PC-9 (cell line): ENCODE data around the gene ORC5. TPM values are rescaled to one million over a fixed set of nuclear protein-coding genes. Genes with fewer than 3 reads are reported as not detected.

Source experiments
- BruUV-seq: library from RNA; stranded (reverse); fragments of 400-500 nt; replicated peaks from 2 replicates; lab custom pipeline; 2021; lab: Mats Ljungman, UMichigan
- CTCF ChIA-PET: fragments of 300-600 bp; sonication (Branson Sonifier 250); formaldehyde crosslinking; loops from one replicate; lab custom pipeline; 2022; ENCODE audit warnings: antibody characterized with exemption; lab: Charles Lee
- POLR2A ChIA-PET: fragments of 300-600 bp; sonication (Branson Sonifier 250); formaldehyde crosslinking; loops from one replicate; lab custom pipeline; 2022; ENCODE audit warnings: antibody characterized with exemption; ENCODE audit not compliant: unreplicated experiment; lab: Charles Lee
- DNase-seq, 2 experiments: peaks; one replicate each; pipeline versions ENCODE4 v3.0.0 to v3.0.0-alpha.2; 2015 to 2022; ENCODE audit warnings: mixed read lengths in 1 of 2
- H2AFZ ChIP-seq: fragments of 200-600 bp; sonication (generic); 2 replicates; pipeline ENCODE4 v1.8.1; 2017; ENCODE audit warnings: antibody characterized with exemption
- H3F3A ChIP-seq: fragments of 200-600 bp; sonication (generic); 2 replicates; pipeline ENCODE4 v1.8.1; 2017; ENCODE audit warnings: antibody characterized with exemption, mild to moderate bottlenecking, low read depth; ENCODE audit not compliant: insufficient read depth
- H3K27ac ChIP-seq: fragments of 200-600 bp; sonication (generic); 2 replicates; pipeline ENCODE4 v1.6.1; 2016; ENCODE audit warnings: mixed run types
- H3K27me3 ChIP-seq: fragments of 200-600 bp; sonication (generic); 2 replicates; pipeline ENCODE4 v1.6.1; 2016; ENCODE audit warnings: low read depth, mixed run types; ENCODE audit not compliant: insufficient read depth
- H3K36me3 ChIP-seq: fragments of 200-600 bp; sonication (generic); 2 replicates; pipeline ENCODE4 v1.6.1; 2016; ENCODE audit warnings: low read depth, mixed run types
- H3K4me1 ChIP-seq: fragments of 200-600 bp; sonication (generic); replicated peaks from 2 replicates; pipeline ENCODE4 v1.6.1; 2016; ENCODE audit warnings: mixed run types; ENCODE audit not compliant: insufficient read depth
- H3K4me2 ChIP-seq: fragments of 200-600 bp; sonication (generic); 2 replicates; pipeline ENCODE4 v1.6.1; 2017; ENCODE audit warnings: mixed run types
- H3K4me3 ChIP-seq: fragments of 200-600 bp; sonication (generic); 2 replicates; pipeline ENCODE4 v1.6.1; 2016; ENCODE audit warnings: mixed run types
- H3K79me2 ChIP-seq: fragments of 200-600 bp; sonication (generic); 2 replicates; pipeline ENCODE4 v1.6.1; 2017; ENCODE audit warnings: low read depth, mixed run types
- H3K9me2 ChIP-seq: fragments of 200-600 bp; sonication (generic); 2 replicates; pipeline ENCODE4 v1.8.1; 2017; ENCODE audit warnings: mild to moderate bottlenecking; ENCODE audit not compliant: insufficient read depth
- H3K9me3 ChIP-seq: fragments of 200-600 bp; sonication (generic); 2 replicates; pipeline ENCODE4 v1.8.1; 2016; ENCODE audit warnings: low read depth; ENCODE audit not compliant: insufficient read depth
- H4K20me1 ChIP-seq: fragments of 200-600 bp; sonication (generic); 2 replicates; pipeline ENCODE4 v1.8.1; 2017; ENCODE audit not compliant: insufficient read depth
- EZH2 ChIP-seq: fragments of 200-600 bp; sonication (generic); IDR thresholded peaks from 2 replicates; pipeline ENCODE4 v1.8.0; 2017; ENCODE audit warnings: antibody characterized with exemption, low read depth
- intact Hi-C: fragments of 100-400 bp; cut with micrococcal nuclease; formaldehyde crosslinking; loops from one replicate; pipeline ENCODE4 v1.10.0; 2022; ENCODE audit not compliant: unreplicated experiment
- total RNA-seq: library from RNA; stranded (reverse); gene quantifications from 2 replicates; pipeline ENCODE4 v1.2.3, GENCODE V29; 2021
- TF ChIP-seq, protein P1 (sequence below): fragments of 200-600 bp; sonication (generic); conservative IDR thresholded peaks from 2 replicates; pipeline ENCODE4 v1.6.1; 2017; ENCODE audit warnings: mixed run types, antibody characterized with exemption, mild to moderate bottlenecking, moderate library complexity

Gene ORC5
- total RNA-seq, 1 experiment from 2014 or later, result 22.9 TPM

DNA sequence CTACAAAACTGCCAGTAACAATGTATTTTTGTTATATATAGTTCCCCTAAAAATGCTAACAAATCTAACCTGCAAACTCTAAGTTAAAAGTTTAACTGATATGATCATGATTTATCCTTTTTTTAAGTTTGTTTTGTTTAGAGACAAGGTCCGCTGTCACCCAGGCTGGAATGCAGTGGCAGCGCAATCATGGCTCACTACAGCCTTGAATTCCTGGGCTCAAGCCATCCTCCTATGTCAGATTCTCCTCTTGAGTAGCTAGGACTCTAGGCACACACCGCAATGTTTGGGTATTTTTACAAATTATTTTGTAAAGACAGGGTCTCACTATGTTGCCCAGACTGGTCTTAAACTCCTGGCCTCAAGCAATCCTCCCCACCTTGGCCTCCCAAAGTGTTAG lies 46.6 kb downstream of the ORC5 start:
- H3K9me3 ChIP-seq, result no peaks in the 10 kb centered on the region
- peaks cover 5% of the 10 kb centered on the region; the same call in 1 of the 2 replicates for H3K36me3 ChIP-seq
- no peaks in the 10 kb centered on the region for H3K9me2 ChIP-seq
- DNase-seq, result no peak
- no TSS peak for BruUV-seq
- intact Hi-C loops, result no loop called here
- H3F3A ChIP-seq, result no peaks in the 10 kb centered on the region
- H3K4me3 ChIP-seq, result no peak overlapping the region
- H3K79me2 ChIP-seq, result no peaks in the 10 kb centered on the region
- H3K4me2 ChIP-seq, result no peak overlapping the region
- no peaks in the 10 kb centered on the region for H3K4me1 ChIP-seq
- H2AFZ ChIP-seq, result no peak overlapping the region
- no peak for TF ChIP-seq EZH2
- TF ChIP-seq, protein P1, sequence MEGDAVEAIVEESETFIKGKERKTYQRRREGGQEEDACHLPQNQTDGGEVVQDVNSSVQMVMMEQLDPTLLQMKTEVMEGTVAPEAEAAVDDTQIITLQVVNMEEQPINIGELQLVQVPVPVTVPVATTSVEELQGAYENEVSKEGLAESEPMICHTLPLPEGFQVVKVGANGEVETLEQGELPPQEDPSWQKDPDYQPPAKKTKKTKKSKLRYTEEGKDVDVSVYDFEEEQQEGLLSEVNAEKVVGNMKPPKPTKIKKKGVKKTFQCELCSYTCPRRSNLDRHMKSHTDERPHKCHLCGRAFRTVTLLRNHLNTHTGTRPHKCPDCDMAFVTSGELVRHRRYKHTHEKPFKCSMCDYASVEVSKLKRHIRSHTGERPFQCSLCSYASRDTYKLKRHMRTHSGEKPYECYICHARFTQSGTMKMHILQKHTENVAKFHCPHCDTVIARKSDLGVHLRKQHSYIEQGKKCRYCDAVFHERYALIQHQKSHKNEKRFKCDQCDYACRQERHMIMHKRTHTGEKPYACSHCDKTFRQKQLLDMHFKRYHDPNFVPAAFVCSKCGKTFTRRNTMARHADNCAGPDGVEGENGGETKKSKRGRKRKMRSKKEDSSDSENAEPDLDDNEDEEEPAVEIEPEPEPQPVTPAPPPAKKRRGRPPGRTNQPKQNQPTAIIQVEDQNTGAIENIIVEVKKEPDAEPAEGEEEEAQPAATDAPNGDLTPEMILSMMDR, result no peak
- no peak overlapping the region for H3K27ac ChIP-seq
- H3K27me3 ChIP-seq, result no peaks in the 10 kb centered on the region
- POLR2A ChIA-PET, result no interaction called here
- CTCF ChIA-PET, result interaction anchor here (0.7 kb wide), 1 partner anchor 734 kb away, joined by 3 read pairs; no protein-coding TSS in a partner anchor
- peaks cover 8% of the 10 kb centered on the region for H4K20me1 ChIP-seq

DNA sequence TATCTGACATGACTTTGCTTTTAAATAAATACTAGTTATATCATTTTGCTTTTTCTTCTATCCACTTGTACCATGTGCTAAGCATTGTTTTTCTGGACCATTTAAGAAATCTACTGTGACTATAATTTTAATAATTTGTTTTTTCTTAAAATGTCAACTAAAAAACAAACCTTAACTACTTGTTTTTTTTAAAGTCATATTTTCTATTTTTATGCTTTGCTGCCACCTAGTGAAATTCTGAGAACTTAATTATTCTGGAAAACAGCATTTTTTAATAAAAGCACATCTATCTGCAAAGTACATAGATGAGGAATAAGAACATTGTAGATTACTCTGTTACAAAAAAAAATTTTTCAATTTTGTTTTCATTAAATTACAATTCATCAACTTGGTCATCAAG lies 47.4 kb downstream of the ORC5 start:
- Histone ChIP-seq H3K4me2 (no peak overlapping the region), H3K4me3 (no peak overlapping the region), H3F3A (no peaks in the 10 kb centered on the region), H4K20me1 (peaks cover 8% of the 10 kb centered on the region), H3K79me2 (no peaks in the 10 kb centered on the region), H3K27ac (no peak overlapping the region), H3K27me3 (no peaks in the 10 kb centered on the region), H3K9me3 (no peaks in the 10 kb centered on the region), H3K36me3 (peaks cover 5% of the 10 kb centered on the region; the same call in 1 of the 2 replicates), H3K4me1 (no peaks in the 10 kb centered on the region), H3K9me2 (no peaks in the 10 kb centered on the region), H2AFZ (no peak overlapping the region)
- DNase-seq, result no peak
- ChIA-PET POLR2A (no interaction called here), CTCF (no interaction called here)
- no peak for TF ChIP-seq EZH2
- TF ChIP-seq, protein P1, result peak; percentile 75
- intact Hi-C loops, result no loop called here
- no TSS peak for BruUV-seq

DNA sequence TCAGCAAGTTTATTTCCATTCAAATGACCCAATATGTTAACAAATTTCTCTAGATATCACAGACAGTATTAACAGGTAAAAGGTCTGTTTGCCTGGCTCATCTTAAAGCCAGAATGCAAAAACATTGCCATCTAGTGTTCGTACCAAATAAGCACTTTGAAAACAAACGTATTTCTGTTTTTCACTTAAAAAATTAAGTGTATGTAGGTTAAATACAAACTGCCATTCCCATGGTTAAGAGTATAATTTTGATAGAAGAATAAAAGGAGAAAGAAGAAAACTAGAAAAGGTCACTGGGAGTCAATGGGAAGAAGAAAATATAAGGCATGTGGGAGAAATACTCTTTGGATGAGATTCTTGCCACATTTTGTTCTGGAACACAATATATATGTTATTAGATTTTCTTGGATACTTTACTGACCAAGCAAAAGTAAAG lies 51.0 kb downstream of the ORC5 start:
- Histone ChIP-seq H3K79me2 (no peaks in the 10 kb centered on the region), H3K4me2 (no peak overlapping the region), H3K27me3 (no peaks in the 10 kb centered on the region), H3K4me3 (no peak overlapping the region), H4K20me1 (peaks cover 8% of the 10 kb centered on the region), H3K27ac (no peak overlapping the region), H3K4me1 (no peaks in the 10 kb centered on the region), H3F3A (no peaks in the 10 kb centered on the region), H2AFZ (no peak overlapping the region), H3K9me2 (no peaks in the 10 kb centered on the region), H3K9me3 (no peaks in the 10 kb centered on the region), H3K36me3 (peaks cover 5% of the 10 kb centered on the region; the same call in 1 of the 2 replicates)
- TF ChIP-seq EZH2, result no peak
- TF ChIP-seq, protein P1, result peak; percentile 76
- ChIA-PET CTCF (interaction anchor here (0.5 kb wide), 1 partner anchor 257 kb away, joined by 3 read pairs; no protein-coding TSS in a partner anchor), POLR2A (no interaction called here)
- no TSS peak for BruUV-seq
- no peak for DNase-seq
- intact Hi-C loops, result loop anchor here (2.0 to 10.0 kb wide), 4 partner anchors 402 to 710 kb away; partner anchors contain the start of gene SLC26A5
